WI38 (cell line): ENCODE measurements around the gene CCDC80.

Source experiments
- H3K4me3 ChIP-seq: 2 replicates; pipeline ENCODE4 v1.5.1; 2011; ENCODE audit warnings: low read depth, mild to moderate bottlenecking, control low read depth, low read length
- TF ChIP-seq, protein P1 (sequence below): IDR thresholded peaks from 2 replicates; pipeline ENCODE4 v1.5.1; 2012; ENCODE audit warnings: low read depth, mild to moderate bottlenecking, control low read depth, low read length

The CCDC80 gene

GRCh38 chr3:112623213-112623612, 17.7 kb downstream of the CCDC80 start:
- H3K4me3 ChIP-seq = no peak overlapping the region

DNA sequence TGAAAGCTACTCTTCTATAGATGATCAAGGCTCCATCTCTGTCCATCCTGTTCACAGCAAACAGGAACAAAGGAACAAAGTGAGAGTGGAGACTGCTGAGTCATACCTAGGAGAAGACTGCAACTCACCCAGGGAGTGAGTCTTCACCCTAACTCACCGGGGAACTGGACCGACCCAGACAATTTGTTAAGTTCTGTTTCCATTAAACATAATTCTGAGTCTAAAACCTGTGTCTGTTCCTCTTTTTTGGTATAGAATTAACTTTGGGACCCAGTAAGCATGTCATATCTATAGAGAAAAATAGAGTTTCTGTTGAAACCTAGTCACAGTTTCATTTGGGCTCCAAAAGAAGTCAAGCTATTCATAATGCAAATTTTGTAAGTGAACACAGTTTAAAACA, 21.6 kb downstream of the CCDC80 start:
- TF ChIP-seq, protein P1, sequence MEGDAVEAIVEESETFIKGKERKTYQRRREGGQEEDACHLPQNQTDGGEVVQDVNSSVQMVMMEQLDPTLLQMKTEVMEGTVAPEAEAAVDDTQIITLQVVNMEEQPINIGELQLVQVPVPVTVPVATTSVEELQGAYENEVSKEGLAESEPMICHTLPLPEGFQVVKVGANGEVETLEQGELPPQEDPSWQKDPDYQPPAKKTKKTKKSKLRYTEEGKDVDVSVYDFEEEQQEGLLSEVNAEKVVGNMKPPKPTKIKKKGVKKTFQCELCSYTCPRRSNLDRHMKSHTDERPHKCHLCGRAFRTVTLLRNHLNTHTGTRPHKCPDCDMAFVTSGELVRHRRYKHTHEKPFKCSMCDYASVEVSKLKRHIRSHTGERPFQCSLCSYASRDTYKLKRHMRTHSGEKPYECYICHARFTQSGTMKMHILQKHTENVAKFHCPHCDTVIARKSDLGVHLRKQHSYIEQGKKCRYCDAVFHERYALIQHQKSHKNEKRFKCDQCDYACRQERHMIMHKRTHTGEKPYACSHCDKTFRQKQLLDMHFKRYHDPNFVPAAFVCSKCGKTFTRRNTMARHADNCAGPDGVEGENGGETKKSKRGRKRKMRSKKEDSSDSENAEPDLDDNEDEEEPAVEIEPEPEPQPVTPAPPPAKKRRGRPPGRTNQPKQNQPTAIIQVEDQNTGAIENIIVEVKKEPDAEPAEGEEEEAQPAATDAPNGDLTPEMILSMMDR = no peak
- no peak overlapping the region for H3K4me3 ChIP-seq

More at GRCh38 chr3:112623213-112623612, 17.7 kb downstream of the CCDC80 start:
- TF ChIP-seq, protein P1 = no peak

GRCh38 chr3:112617285-112617684, 23.7 kb downstream of the CCDC80 start:
- H3K4me3 ChIP-seq = no peak overlapping the region
- TF ChIP-seq, protein P1 = no peak

DNA sequence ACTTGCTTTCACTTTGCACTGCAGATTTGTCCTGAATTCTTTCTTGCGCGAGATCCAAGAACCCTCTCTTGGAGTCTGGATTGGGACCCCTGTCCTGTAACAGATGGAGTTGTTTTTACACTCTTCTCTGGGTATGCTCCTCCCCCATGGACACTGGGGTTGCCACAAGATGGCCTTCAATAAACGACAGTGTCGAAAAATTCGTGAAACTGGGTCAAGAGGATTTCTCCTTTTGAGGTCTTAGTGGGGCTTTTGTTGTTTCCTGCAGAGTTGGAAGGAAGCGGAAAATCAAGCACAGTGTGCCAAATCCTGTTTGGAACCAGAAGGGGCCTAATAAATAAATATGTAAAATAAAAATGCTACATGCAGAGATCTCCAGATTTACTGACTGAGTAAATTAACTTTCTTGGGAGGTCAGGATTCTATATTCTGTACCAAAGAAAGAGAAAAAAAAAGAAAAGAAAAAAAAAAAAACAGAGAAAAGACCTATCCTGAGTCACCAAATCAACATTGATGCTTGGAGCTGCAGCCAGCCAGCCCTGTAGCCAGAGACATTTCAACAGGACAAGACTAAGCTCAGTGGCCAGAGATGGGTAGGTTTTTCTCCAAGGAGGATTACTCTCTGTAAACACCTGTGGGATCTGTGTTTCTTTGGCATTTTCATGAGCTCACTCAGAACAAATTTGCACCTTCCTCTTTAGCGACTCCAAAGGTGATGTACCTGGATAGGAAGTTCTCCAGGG, 24.8 kb downstream of the CCDC80 start:
- TF ChIP-seq, protein P1 = no peak
- H3K4me3 ChIP-seq = no peak overlapping the region

- TF ChIP-seq, protein P1 = no peak
These were observed 29.0 kb downstream of the CCDC80 start for GRCh38 chr3:112611752-112612515.

DNA sequence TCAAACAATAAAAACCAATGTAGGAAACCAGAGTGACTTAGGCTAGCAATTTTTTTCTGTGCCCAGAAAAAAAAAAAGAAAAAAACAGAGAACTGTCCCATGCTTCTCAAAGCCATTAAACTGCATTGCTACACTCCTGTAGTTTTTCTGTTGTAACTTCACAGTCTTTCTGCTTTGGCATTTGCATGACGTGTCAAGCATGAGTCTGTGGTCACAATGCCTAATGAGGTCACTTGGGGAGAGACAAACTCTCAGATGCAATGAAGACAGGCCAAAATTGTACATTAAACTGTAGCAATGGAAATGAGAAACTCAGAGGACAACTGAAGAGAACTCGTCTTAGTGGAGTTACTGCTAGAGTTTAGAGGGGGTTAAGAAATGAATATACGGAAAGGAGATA, 30.8 kb downstream of the CCDC80 start:
- no peak overlapping the region for H3K4me3 ChIP-seq
- TF ChIP-seq, protein P1 = no peak

More at GRCh38 chr3:112611752-112612515, 29.0 kb downstream of the CCDC80 start:
- H3K4me3 ChIP-seq = no peak overlapping the region

GRCh38 chr3:112607863-112608262, 33.1 kb downstream of the CCDC80 start:
- TF ChIP-seq, protein P1 = no peak
- no peak overlapping the region for H3K4me3 ChIP-seq
